Measurements from ENCODE around the gene MECR.
"Not testable (repeated sequence)": the region's sequence is repeated elsewhere in the genome, so short reads cannot be mapped to it uniquely, and the experiment has no call there.

The MECR gene

DNA sequence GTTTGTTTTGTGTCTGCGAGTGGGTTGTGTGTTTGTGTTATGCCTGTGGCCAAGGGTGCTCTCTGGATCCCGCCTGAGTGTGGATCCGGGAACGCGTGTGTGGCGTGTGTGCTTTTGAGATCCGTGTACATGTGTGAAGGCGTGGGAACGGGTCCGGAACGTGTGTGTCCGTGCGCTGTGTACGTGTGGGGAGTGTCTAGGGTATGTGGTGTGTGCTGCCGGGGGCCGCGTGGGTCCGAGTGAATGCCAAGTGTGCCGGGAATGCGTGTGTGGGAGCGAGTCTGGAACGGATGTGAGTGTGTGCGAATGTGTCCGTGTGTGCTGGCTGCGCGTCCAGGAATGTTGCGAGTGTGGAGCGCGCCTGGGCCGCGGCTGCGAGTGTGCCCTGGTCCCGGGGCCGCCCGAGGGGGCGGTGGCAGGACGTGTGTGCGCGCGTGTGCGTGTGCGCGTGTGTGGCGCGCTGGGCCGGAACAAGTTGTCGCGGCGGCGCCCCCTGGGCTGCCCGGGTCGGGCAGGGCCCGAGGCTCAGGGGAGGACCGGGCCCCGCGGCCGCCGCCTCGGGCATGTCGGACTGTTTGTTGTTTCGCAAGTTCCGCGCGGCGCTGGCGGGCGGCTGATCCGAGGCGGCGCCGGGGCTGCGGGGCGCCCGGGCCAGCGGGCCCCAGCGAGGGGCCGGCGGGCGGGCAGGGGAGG lies 6.5 kb upstream of the MECR start:
- DNase-seq, result peak; percentile 84

DNA sequence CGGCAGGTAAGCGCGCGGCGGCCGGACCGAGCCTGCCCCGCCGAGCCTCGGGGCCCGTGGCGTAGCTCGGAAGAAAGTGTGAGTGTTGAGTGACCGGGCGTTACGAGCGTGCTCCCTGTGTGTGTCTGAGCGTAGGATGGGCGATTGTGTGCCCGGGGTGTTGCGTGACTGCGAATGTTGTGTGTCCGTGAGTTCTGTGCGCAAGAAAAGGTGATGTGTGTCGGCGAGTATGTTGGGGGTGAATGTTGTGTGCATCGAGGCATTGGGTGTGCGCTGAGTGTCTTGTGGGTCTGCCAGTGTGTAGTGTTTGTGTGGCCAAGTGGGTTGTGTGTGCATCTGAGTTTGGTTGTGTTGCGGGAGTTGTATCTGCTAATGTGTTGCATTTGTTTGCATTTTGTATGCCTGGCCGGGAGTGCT lies 6.0 kb upstream of the MECR start:
- DNase-seq, result peak; percentile 87

DNA sequence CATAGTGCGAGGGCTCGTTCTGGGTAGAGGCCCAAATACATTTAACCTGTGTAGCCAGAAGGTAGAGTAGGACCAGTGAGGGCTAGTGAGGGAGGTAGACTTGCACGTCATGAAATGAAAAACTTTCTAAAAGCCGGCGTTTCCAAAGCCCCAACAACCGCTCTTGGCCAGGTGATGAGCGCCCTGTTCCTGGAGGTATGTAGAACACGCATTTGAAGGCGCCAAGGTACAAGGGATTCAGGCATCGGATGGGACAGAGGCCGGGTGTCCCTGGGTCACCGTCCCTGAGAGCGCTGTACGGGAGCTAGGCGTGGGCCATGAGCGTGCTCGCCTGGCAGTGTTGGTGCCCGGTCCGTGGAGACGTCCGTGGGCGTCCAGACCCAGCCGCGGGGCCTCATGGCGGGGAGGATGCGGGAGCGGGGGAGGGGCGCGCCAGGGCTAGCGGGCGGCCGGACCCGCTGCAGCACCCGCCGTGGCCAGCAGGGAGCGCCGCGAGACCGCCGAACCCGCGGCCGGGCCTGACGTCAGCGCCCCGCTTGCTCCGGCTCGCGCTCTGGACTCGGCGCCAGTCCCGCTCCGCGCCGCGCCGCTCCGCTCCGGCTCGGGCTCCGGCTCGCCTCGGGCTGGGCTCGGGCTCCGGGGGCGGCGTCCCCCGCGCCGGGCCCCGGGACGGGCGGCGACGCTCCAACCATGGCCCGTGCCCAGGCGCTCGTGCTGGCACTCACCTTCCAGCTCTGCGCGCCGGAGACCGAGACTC lies 5.4 kb upstream of the MECR start, which contains the start of gene PTPRU:
TSS of gene PTPRU (plus strand) at position 568 of the 757 bp plus-strand sequence. CDS start at position 691, 123 bp downstream.
- DNase-seq, result peak; percentile 82

DNA sequence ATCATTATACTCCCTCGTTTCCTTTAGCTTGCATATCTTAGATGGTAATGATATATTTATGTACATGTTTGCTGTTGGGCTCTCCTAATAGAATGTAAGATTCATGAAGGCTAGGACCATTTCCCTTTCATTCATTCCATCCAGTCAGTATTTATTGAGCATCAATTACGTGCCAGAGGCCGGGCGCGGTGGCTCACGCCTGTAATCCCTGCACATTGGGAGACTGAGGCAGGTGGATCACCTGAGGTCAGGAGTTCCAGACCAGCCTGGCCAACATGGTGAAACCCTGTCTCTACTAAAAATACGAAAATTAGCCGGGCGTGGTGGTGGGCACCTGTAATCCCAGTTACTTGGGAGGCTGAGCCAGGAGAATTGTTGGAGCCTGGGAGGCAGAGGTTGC lies 4.1 kb upstream of the MECR start:
- DNase-seq, result not testable (repeated sequence)

DNA sequence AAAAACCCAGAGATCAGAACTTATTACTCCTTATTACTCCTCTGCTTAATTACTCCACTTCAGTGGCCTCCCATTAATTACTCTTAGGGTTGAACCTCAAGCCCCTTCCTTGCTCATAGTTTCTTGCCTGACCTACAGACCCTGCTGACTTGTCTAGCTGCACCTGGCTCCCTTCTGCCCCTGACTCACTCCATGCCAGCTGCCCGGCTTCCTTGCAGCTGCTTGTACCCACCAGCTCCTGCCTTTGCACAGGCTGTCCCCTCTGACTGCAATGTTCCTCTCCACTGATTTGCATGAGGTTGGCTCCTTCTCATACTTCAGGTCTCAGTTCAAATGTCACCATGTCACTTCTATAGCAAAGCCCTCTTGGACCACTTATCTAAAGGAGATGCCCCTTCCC lies 3.7 kb upstream of the MECR start:
- DNase-seq, result no peak

DNA sequence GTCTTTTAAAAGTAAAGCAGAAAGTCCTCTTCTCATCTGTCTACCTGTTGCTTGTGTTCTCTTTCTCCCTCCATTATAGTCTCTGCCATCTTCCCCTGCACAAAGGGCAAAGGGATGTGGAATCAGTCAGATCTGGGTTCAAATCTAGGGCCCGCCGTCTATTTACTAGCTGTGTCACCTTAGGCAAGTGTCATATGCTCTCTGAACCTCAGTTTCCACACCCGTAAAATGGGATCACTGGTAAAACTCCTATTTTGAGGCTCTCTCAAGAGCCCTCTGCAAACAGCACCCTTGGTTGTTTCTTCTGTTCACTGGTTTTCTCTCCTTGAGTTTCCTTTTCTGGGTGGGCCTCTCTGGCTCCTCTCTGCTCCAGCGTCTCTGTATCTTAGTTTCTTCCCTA lies 3.0 kb upstream of the MECR start:
- no peak for DNase-seq

DNA sequence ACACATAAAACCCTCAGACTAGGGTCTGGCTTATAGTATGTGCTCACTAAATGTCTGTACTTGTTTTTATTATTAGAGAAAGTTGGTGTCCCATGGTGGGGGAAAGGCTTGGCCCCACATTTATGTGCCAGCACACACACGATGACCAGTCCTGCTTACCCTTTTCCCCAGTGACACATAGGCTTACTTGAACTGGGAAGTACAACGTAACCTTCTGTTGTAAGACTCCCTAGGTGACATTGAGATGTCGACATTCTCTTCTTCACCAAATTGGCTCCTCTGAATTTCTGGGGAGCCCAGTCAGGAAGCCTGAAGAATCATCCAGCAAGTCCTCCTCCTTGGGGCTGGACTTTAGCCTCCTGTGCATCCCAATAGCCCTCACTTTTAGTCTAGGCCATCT lies 1.7 kb upstream of the MECR start:
- DNase-seq, result no peak

DNA sequence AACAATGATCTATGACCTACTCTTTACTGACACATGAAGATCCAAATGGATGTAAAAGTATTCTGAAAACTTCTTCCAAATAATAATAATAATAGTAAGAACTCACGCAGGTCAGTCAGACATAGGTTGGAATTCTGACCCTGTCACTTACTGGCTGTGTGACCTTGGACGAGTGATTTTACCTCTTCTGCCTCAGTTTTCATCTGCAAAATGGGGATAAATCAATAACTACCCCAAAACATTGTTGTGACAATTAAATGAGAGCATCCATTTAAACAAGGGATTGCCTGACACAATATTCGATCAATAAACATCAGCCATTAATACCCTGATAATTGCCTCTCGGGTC lies 556 bp downstream of the MECR start:
- DNase-seq, result no peak

DNA sequence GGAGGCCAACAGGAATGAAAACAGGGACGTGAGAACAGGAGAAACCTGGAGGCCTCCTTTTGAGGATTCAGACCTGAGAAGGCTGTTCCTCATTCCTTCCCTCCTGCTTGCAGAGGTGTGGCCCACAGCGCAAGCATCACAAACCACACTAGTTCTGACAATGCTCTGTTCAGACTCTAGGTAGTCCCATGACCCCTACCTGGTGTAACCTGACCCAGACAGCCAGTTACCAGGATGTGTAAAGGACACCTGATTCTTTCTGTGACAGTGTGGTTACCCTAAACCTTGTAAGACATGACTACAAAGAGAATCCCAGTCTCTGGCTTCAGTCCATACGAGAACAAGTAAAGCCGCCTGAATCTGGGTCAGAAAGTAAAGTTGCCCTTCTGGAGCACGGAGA lies 3.2 kb downstream of the MECR start:
- DNase-seq, result no peak

DNA sequence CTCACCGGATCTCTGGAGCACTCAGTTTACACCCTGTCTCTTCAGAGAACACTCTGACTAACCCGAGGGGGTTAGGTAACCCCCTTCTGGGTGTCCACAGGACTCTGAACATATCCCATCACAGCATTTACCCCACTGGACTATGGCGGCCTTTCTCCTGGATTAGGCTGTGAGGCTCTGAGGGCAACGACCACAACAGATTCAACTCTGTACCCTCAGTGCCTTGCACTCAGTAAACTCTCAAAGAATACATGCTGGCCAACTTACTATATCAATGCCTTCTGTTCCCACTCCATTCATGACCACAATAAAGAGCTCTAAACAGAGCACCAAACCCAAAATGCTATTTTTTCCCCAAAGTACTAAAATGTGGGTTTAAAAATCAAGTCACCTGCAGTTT lies 5.4 kb downstream of the MECR start:
- DNase-seq, result no peak

DNA sequence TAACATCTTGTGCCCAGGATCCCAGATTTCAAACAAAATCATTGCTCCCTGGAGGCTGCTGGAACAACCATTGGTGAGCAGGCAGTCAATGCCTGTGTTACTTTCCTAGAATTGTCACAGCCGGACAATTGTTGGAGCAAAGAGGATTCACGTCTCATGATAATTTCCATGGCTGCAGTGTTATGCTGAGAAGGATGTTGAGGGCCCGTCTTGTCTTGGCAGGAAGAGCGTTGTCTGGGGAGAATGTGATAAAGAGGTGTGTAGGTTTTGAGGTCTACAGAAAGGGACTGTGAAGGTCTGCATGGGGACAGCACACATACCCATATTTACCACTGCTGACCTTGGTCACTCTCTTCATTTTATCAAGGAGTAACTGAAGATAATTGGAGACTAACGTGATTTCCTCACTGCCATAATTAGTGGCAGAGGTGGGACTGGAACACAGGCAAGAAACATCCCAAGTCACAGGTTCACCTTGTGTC lies 6.3 kb downstream of the MECR start:
- DNase-seq, result no peak

DNA sequence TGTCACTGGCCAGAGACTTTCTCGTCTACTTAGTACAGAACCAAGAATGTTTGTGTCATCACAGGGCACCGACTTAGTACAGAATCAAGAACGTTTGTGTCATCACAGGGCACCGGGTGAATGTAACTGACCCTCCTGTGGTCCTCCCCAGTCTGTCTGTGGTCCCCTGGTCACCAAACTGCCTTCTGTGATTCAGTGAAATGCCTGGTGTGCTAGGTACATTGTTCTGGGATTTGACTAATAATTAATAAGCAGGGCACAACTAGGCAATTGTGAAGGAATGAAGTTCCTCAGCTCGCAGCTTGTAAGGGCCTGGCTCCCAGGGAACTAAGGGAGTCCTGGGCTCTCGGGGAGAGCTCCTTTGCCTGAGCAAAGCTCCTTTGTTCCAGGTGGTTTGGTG lies 7.2 kb downstream of the MECR start:
- no peak for DNase-seq

DNA sequence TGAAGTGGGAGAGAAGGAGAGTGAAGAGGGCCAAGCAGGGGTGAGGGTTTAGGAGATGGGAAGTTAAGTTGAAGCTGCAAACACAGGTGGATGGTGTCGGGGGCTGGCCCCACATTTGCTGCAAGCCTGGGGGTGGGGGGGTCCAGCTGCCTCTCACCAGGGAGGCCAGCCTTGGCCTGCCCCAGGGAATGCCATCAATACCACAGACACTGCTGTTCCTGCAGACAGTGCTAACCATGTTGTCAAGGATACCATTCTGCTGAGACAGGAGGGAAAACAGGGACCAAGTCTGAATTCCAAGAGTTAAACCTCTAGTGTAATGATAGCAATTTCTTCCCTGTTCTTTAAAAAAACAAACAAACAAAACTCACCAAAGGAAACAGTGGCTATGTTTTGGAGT lies 8.0 kb downstream of the MECR start:
- DNase-seq, result no peak

DNA sequence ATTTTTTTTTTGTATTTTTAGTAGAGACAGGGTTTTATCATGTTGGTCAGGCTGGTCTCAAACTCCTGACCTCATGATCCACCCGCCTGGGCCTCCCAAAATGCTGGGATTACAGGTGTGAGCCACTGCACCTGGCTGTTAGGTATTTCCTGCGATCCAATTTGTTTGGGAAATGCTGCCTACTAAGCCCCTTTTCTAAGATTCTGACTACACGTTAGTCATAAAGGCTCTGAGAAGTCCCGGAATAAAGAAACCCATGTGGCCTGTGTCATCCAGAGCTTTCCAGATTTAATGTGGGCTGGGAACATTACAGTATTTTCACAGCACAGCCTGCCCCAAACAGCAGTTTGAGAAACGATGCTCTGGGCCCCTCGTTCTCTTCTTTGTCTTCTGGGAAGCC lies 8.5 kb downstream of the MECR start:
- not testable (repeated sequence) for DNase-seq

DNA sequence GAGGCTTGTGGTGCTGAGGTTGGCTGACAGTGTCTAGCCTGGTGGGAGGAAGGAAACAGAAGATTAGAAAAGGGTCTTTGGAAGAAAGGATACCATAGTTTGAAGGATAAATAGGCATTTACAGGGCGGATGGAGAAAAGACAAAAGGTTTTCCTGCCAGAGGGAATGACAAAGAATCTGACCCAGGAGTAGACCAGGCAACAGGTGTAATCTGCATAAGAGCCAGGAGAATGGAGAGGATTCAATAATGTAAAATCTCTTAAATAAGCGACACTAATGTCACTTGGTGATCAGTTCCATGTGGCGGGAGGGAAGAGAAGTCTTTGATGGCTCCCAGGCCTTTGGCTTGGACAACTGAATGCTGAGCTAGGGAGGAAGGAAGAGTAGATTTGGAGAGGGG lies 9.4 kb downstream of the MECR start:
- no peak for DNase-seq

DNA sequence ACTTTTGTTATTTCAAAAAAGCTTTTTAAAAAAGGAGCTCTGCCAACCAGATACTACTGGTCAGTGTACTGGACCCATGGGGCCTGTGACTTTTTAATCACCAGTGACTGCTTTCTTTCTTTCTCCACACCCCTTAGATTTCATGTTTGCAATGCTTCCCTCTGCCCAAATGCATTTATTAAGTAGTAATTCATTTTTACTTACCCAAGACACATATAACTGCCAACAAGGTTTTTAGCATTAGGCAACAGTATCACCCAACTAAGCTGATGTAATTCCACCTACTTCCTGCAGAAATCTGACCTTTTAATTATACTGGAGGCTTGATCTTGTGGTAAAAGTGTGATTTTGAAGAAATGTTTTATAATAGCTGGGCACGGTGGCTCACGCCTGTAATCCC lies 12.5 kb downstream of the MECR start:
- DNase-seq, result no peak

DNA sequence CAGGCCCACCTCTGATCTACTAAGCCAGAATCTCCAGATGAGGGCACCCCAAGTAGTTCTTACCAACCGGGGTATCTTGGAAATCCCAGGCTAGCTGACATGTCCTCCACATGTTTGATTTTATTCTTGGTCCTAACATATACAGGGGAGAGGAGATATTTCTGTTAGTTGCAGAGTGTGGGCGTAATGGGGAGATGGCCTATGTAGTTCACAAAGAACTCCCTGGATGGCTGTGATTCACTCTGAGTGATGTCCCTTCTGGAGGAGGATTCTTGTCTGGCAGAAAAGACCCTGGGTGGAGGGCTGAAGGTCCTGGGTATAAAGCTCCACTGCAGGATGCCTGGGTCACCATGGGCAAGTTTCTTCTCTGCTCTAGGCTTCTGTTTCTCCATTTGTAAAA lies 13.1 kb downstream of the MECR start:
- DNase-seq, result no peak

DNA sequence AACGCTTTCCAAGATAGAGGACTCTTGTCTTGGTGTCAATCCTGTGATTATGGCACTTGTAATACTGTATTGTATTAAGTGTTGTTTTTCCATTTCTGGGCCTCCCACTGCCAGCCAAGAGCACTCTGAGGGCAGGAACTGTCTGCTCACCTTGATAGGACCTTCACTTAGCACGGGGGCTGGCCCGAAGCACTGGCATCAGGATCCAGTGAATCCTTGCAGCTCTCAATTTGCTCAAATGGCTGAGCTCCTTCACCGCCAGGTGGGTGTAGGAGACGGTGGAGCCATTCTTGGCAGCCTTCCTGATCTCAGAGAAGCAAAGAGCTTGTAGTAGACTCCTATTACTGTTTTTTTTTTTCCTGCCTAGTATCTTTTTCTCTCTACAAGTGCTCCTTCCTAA lies 17.7 kb downstream of the MECR start:
- no peak for DNase-seq

DNA sequence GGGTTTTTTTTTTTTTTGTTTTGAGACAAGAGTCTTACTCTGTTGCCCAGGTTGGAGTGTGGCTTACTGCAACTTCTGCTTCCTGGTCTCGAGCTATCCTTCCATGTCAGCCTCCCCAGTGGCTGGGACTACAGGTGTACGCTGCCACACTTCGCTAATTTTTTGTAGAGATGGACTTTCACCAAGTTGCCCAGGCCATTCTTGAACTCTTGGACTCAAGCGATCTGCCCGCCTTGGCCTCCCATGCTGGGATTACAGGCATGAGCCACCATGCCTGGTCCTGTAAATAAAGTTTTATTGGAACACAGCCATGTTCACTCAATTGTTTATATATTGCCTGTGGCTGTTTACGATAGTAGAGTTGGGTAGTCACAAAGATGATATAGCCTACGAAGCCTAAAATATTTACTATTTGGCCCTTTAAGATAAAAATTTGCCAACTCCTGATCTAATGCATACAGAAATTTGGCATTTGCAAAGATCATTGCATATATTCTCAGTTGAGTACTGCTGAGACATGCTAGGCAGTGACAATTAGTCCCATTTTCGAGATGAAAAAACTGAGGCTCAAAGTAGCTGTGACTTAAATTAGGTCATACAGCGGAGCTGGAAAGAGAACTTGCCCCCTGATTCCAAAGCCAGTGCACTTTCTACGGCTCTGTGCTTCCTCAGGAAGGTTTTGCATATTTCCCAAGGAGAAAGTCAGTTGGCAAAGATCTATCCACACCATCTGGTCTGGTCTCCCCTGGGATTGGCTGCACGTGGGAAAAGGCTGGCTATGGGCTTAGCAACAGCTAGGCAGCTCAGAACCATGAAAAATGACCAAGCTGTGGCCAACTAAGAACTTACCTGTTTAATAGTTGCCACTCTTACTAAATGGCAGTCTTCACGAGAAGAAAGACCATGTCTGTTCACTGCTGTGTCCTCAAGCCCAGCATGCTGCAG lies 19.4 kb downstream of the MECR start:
- DNase-seq, result no peak

DNA sequence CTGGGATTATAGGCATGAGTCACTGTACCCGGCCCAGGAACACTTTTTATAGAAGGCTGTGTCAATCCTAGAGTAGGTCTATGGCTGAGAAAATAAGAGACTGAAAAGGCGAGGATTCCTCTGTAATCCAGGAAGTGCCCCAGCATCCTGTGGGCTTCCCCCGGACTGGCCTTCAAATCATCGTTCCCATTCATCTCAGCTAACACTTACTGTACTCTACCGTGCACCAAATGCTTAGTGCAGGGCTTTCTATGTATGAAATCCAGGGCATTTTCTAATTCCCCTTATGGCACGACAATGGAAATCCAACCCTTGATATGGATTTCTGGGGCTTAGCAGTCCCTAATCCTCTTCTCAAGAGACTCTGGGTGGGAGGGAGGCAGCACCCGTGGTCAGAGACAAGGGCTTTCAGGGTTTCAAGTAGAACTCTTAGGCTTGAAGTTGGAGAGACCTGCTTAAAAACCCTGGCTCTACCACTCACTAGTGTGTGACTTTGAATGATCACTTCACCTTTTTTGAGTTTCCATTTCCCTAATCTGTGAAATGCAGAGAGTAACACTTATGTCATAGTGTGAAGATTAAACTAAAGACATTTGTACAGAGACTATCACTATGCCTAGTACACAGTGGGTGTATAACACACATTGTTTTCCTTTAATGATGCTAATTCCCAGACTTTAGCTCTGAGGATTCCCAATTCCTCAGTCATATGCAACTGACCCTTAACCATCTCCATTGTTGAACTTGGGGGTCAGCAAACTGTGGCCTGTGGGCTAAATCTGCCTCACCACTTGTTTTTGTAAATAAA lies 20.3 kb downstream of the MECR start:
- DNase-seq, result no peak

DNA sequence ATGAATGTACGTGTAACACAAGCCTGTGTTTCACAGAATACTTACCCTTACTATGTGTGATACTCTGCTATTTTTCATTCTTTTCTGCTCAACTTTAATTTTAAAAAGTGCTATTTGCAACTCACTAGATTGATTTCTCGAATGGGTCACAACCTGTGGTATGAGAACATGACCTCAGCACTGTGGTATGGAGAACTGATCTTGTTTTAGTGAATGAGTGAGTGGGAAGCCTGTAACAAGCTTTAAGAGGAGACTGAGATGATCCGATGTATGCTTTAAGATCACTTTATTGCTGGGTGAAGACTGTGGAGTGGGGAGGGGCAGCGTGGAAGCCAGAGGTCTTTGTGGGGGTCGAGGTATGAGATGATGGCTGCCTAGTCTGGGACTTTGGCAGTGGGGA lies 21.6 kb downstream of the MECR start:
- no peak for DNase-seq

DNA sequence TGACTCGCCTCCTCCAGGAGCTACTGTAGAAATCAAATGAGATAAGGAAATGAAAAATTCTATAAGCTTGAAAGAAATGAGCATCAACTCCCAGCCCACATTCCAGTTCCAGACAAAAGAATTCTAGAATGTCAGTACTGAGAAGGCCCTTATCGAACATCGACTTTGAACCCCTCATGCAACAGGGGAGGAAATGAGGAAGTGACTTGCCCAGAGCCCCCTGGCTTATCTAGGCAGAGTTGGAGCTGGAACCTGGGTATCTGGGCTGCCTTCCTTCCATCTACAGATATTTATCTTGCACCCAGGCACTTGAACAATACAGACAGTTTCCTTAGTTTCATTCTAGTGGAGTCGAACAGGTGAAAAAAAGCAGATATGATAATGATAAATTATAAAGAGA lies 22.3 kb downstream of the MECR start:
- DNase-seq, result no peak
